GM23248 (cell line): Measurements from ENCODE around the gene SPATA2L. TPM values are rescaled to one million over a fixed set of nuclear protein-coding genes. Genes with fewer than 3 reads are reported as not detected.

Experiments used
- DNase-seq: peaks from one replicate; pipeline ENCODE4 v3.0.0-alpha.2; 2015
- H2AFZ ChIP-seq: fragments of 200-600 bp; sonication (generic); 2 replicates; pipeline ENCODE4 v1.6.1; 2016; ENCODE audit warnings: antibody characterized with exemption
- H3F3A ChIP-seq: fragments of 200-600 bp; sonication (generic); 2 replicates; pipeline ENCODE4 v1.6.1; 2016; ENCODE audit warnings: mild to moderate bottlenecking, antibody characterized with exemption, mixed run types; ENCODE audit not compliant: insufficient read depth
- H3K27ac ChIP-seq: fragments of 200-600 bp; sonication (generic); 2 replicates; pipeline ENCODE4 v1.5.1; 2016; ENCODE audit warnings: mild to moderate bottlenecking
- H3K27me3 ChIP-seq: fragments of 200-600 bp; sonication (generic); replicated peaks from 2 replicates; pipeline ENCODE4 v1.6.1; 2016; ENCODE audit warnings: mild to moderate bottlenecking; ENCODE audit not compliant: insufficient read depth
- H3K36me3 ChIP-seq: fragments of 200-600 bp; sonication (generic); 2 replicates; pipeline ENCODE4 v1.6.1; 2016; ENCODE audit warnings: low read depth, mild to moderate bottlenecking
- H3K4me1 ChIP-seq: fragments of 200-600 bp; sonication (generic); 2 replicates; pipeline ENCODE4 v1.6.1; 2016; ENCODE audit warnings: mild to moderate bottlenecking; ENCODE audit not compliant: insufficient read depth
- H3K4me2 ChIP-seq: fragments of 200-600 bp; sonication (generic); one replicate; pipeline ENCODE4 v1.6.1; 2016; ENCODE audit warnings: mild to moderate bottlenecking; ENCODE audit not compliant: unreplicated experiment
- H3K4me3 ChIP-seq: fragments of 200-600 bp; sonication (generic); 2 replicates; pipeline ENCODE4 v1.5.1; 2016; ENCODE audit warnings: mild to moderate bottlenecking
- H3K79me2 ChIP-seq: fragments of 200-600 bp; sonication (generic); 2 replicates; pipeline ENCODE4 v1.6.1; 2016; ENCODE audit warnings: mild to moderate bottlenecking; ENCODE audit not compliant: insufficient read depth
- H3K9ac ChIP-seq: fragments of 200-600 bp; sonication (generic); 2 replicates; pipeline ENCODE4 v1.6.1; 2016; ENCODE audit warnings: mild to moderate bottlenecking
- H3K9me2 ChIP-seq: fragments of 200-600 bp; sonication (generic); 2 replicates; pipeline ENCODE4 v1.6.1; 2016; ENCODE audit warnings: mixed run types, mild to moderate bottlenecking, moderate library complexity; ENCODE audit not compliant: insufficient read depth
- H3K9me3 ChIP-seq: fragments of 200-600 bp; sonication (generic); one replicate; pipeline ENCODE4 v1.6.1; 2017; ENCODE audit warnings: low read depth
- H4K20me1 ChIP-seq: fragments of 200-600 bp; sonication (generic); 2 replicates; pipeline ENCODE4 v1.6.0; 2016; ENCODE audit not compliant: insufficient read depth
- EZH2 ChIP-seq: fragments of 200-600 bp; sonication (generic); IDR thresholded peaks from 2 replicates; pipeline ENCODE4 v1.6.1; 2018; ENCODE audit warnings: antibody characterized with exemption, mild to moderate bottlenecking; ENCODE audit not compliant: insufficient read depth, poor library complexity, severe bottlenecking
- EZH2phosphoT487 ChIP-seq: fragments of 200-600 bp; sonication (generic); IDR thresholded peaks from 2 replicates; pipeline ENCODE4 v1.6.1; 2018; ENCODE audit warnings: antibody characterized with exemption, moderate library complexity, mild to moderate bottlenecking, low read depth; ENCODE audit not compliant: insufficient read depth
- WGBS, 2 experiments: methylation state at CpG; one replicate each; pipeline ENCODE4 v1.1.6; 2015 to 2017; ENCODE audit warnings: low lambda C conversion rate in 2 of 2, low coverage in 1 of 2; ENCODE audit errors: missing lambda C conversion rate in 2 of 2; 5-methylcytosine and 5-hydroxymethylcytosine counted together
- in situ Hi-C: fragments of 300-500 bp; cut with MboI; formaldehyde crosslinking; loops from 2 replicates; pipeline ENCODE4 v1.15.0; 2020
- polyA plus RNA-seq: library from polyadenylated mRNA; unstranded; fragments of >200 nt; fragmentation: Nextera tagmentation; extraction: Ambion mirVana; gene quantifications from 2 replicates; pipeline ENCODE4 v1.2.1, GENCODE V29; 2016
- total RNA-seq: library from RNA; depleted of rRNA; stranded (reverse); fragments of >200 nt; shearing (Covaris generic); gene quantifications from 2 replicates; pipeline ENCODE4 v1.2.3, GENCODE V29; 2014; rRNA removed

Gene SPATA2L
- total and polyA plus RNA-seq, 2 experiments from 2014 or later: 12.7 to 27.5 TPM

DNA sequence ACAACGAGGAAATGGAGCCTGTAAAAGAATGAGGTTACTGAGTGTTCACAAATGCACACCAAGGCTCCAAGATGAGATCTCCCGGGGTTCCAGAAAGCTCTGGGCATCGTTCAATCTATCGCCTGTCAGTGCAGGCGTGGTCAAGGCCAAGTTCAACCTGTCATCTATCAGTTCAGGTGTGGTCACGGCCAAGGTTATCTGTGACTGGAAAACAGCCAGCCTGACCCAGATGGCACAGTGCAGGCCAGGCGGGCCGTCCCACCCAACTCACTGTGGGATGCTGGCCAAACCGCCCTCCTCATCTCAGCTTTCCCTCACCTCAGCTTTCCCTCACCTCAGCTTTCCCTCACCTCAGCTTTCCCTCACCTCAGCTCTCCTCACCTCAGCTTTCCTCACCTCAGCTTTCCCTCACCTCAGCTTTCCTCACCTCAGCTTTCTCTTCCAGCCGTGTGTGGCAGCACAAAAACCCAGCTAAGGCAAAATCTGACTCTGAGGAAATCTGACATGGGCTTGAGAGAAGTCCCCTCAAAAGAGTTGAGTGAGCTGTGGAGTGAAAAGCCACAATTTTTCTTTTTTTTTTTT, 46.4 kb downstream of the SPATA2L start:
- Histone ChIP-seq H3K9me2 (no peaks in the 10 kb centered on the region), H4K20me1 (no peaks in the 10 kb centered on the region), H3K27me3 (no peaks in the 10 kb centered on the region), H2AFZ (no peak overlapping the region), H3K79me2 (peaks cover 86% of the 10 kb centered on the region), H3K9me3 (no peaks in the 10 kb centered on the region), H3K9ac (no peak overlapping the region), H3K36me3 (no peaks in the 10 kb centered on the region), H3F3A (no peaks in the 10 kb centered on the region), H3K4me2 (no peak overlapping the region), H3K4me1 (peaks cover 7% of the 10 kb centered on the region), H3K27ac (no peak overlapping the region), H3K4me3 (no peak overlapping the region)
- DNase-seq: no peak
- TF ChIP-seq EZH2phosphoT487 (no peak), EZH2 (no peak)
- in situ Hi-C loops: no loop called here
- 93 to 96% methylated on average over 10 of the region's 10 CpGs for WGBS, 2 experiments

DNA sequence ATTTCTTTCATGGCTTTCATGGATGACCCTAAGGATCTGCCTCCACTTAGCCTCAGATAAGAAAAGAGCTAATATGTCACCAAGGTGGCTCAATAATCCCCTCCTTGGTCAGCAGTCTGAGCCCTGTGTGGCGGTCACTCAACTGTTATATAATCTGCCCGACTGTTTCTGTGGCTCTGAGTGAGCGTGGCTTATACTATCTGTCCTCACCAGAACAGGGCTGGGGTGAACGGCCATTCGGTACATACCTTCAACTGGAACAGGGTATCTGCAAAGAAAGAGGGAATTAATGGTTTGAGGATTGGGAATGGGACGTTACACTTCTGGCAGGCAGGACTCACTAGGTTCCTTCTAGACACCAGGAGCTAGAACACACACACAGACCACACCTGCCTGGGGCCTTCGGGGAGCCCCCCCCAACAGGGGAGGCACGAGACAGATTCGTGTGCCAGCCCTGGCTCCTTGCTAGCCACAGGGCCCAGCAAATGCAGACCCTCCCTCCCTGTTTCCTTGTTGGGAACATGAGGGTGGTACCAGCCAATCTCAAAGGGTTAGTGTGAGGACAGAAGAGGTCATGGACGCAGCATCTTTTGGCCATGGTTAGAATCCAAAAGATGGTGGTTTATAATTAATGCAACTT, 47.7 kb downstream of the SPATA2L start:
- H3K4me1 ChIP-seq: peaks cover 3% of the 10 kb centered on the region
- peaks cover 72% of the 10 kb centered on the region for H3K79me2 ChIP-seq
- WGBS, 2 experiments: 82 to 85% methylated on average over 10 of the region's 10 CpGs
- H3K9me3 ChIP-seq: no peaks in the 10 kb centered on the region
- TF ChIP-seq EZH2phosphoT487 (no peak), EZH2 (no peak)
- DNase-seq: no peak
- no peak overlapping the region for H3K4me3 ChIP-seq
- no peak overlapping the region for H3K4me2 ChIP-seq
- H3K27ac ChIP-seq: no peak overlapping the region
- no peaks in the 10 kb centered on the region for H3K36me3 ChIP-seq
- no peaks in the 10 kb centered on the region for H3F3A ChIP-seq
- H2AFZ ChIP-seq: no peak overlapping the region
- in situ Hi-C loops: no loop called here
- no peak overlapping the region for H3K9ac ChIP-seq
- H3K9me2 ChIP-seq: no peaks in the 10 kb centered on the region
- H3K27me3 ChIP-seq: no peaks in the 10 kb centered on the region
- H4K20me1 ChIP-seq: no peaks in the 10 kb centered on the region

DNA sequence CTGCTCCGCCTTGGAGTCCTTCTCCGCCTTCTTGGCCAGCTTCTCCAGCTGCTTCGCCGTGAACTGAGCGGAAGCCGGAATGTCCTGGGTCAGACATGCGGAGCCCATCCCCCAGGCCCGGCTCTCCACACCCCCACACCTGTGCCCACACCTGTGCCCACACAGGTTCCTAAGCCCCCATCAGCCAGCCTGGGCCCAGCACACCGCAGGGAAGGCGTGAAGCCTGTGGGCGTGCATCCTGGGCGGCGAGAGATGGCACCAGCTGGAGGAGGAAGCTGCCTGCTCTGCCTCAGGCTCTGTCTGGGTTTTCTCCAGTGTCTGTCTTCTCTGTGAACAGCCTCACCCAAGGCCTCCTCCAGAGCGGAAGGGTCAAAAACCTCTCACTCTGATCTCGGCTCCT, 49.9 kb downstream of the SPATA2L start:
- Histone ChIP-seq H3K4me2 (no peak overlapping the region), H3F3A (no peaks in the 10 kb centered on the region), H3K9ac (no peak overlapping the region), H2AFZ (no peak overlapping the region), H3K79me2 (peaks cover 55% of the 10 kb centered on the region), H4K20me1 (no peaks in the 10 kb centered on the region), H3K9me2 (no peaks in the 10 kb centered on the region), H3K27ac (no peak overlapping the region), H3K4me3 (no peak overlapping the region), H3K4me1 (no peaks in the 10 kb centered on the region), H3K36me3 (peaks cover 5% of the 10 kb centered on the region; the same call in 1 of the 2 replicates), H3K9me3 (no peaks in the 10 kb centered on the region), H3K27me3 (no peaks in the 10 kb centered on the region)
- WGBS, 2 experiments: 92 to 95% methylated on average over 14 to 15 of the region's 15 CpGs
- in situ Hi-C loops: no loop called here
- TF ChIP-seq EZH2 (no peak), EZH2phosphoT487 (no peak)
- DNase-seq: no peak

DNA sequence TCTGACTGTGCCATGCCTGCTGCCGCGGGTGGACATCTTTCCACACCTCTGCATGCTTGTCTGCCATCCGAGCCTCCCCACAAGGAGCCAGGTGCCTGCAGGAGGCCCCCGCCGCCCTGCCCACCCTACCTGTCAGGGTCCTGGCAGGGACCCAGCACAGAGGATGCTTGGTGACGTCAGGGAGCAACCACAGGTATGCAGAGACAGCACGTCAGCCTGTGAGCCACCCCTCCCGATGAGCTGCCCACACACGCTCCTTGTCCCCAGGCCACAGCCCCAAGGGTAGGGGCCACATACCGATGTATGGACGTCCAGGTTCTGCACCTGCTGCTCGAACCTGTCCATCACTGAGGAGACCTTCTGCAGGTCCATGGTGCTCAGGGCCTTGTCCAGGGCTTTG, 54.6 kb downstream of the SPATA2L start:
- Histone ChIP-seq H3K36me3 (peaks cover 5% of the 10 kb centered on the region; the same call in 1 of the 2 replicates), H3K4me2 (no peak overlapping the region), H3K9ac (no peak overlapping the region), H4K20me1 (no peaks in the 10 kb centered on the region), H3K79me2 (peaks cover 11% of the 10 kb centered on the region), H2AFZ (no peak overlapping the region), H3K4me3 (no peak overlapping the region), H3K27me3 (no peaks in the 10 kb centered on the region), H3K9me3 (no peaks in the 10 kb centered on the region), H3F3A (no peaks in the 10 kb centered on the region), H3K9me2 (no peaks in the 10 kb centered on the region), H3K27ac (no peak overlapping the region), H3K4me1 (no peaks in the 10 kb centered on the region)
- DNase-seq: no peak
- no peak for TF ChIP-seq EZH2phosphoT487
- no peak for TF ChIP-seq EZH2
- in situ Hi-C loops: no loop called here
- WGBS, 2 experiments: 94 to 97% methylated on average over 10 to 12 of the region's 12 CpGs

Other genes starting within 250 kb of the SPATA2L start
- 83.8 and 84.7 TPM in 2 replicates for gene ANKRD11, start 211.1 kb downstream of the SPATA2L start, total RNA-seq
- gene ANKRD11, start 211.1 kb downstream of the SPATA2L start, polyA plus RNA-seq: 34.7 and 39.3 TPM in 2 replicates
- 155 and 215 TPM in 2 replicates for gene SPG7, start 193.3 kb downstream of the SPATA2L start, total RNA-seq
- gene SPG7, start 193.3 kb downstream of the SPATA2L start, polyA plus RNA-seq: 47.5 and 53.9 TPM in 2 replicates
- gene RPL13, start 141.0 kb downstream of the SPATA2L start, total RNA-seq: 3,580 and 6,666 TPM in 2 replicates
- 1,418 and 1,480 TPM in 2 replicates for gene RPL13, start 141.0 kb downstream of the SPATA2L start, polyA plus RNA-seq
- 7.7 and 10.1 TPM in 2 replicates for gene CPNE7, start 125.9 kb downstream of the SPATA2L start, total RNA-seq
- 4.7 and 5.3 TPM in 2 replicates for gene CPNE7, start 125.9 kb downstream of the SPATA2L start, polyA plus RNA-seq
- gene DPEP1, start 88.1 kb downstream of the SPATA2L start, total RNA-seq: not detected in 2 replicates
- not detected in 2 replicates for gene DPEP1, start 88.1 kb downstream of the SPATA2L start, polyA plus RNA-seq
- 85.7 and 111 TPM in 2 replicates for gene CHMP1A, start 44.0 kb downstream of the SPATA2L start, total RNA-seq
- 97.2 and 102 TPM in 2 replicates for gene CHMP1A, start 44.0 kb downstream of the SPATA2L start, polyA plus RNA-seq
- 1.8 and 2.7 TPM in 2 replicates for gene SPATA33, start 43.9 kb downstream of the SPATA2L start, total RNA-seq
- gene SPATA33, start 43.9 kb downstream of the SPATA2L start, polyA plus RNA-seq: 7.5 and 8.6 TPM in 2 replicates
- 43.8 and 49.6 TPM in 2 replicates for gene CDK10, start 15.0 kb downstream of the SPATA2L start, total RNA-seq
- 51.9 and 52.8 TPM in 2 replicates for gene CDK10, start 15.0 kb downstream of the SPATA2L start, polyA plus RNA-seq
- 15.8 and 19.5 TPM in 2 replicates for gene VPS9D1, start 19.2 kb upstream of the SPATA2L start, total RNA-seq
- gene VPS9D1, start 19.2 kb upstream of the SPATA2L start, polyA plus RNA-seq: 4.8 and 5.6 TPM in 2 replicates
- 12.0 and 19.3 TPM in 2 replicates for gene ZNF276, start 19.8 kb upstream of the SPATA2L start, total RNA-seq
- 4.2 and 4.3 TPM in 2 replicates for gene ZNF276, start 19.8 kb upstream of the SPATA2L start, polyA plus RNA-seq
- gene FANCA, start 114.9 kb upstream of the SPATA2L start, total RNA-seq: 10.6 and 12.4 TPM in 2 replicates
- gene FANCA, start 114.9 kb upstream of the SPATA2L start, polyA plus RNA-seq: 6.5 and 7.9 TPM in 2 replicates
- gene SPIRE2, start 126.8 kb upstream of the SPATA2L start, total RNA-seq: 3.6 TPM in 1 of 2 replicates, not detected in the other
- 0.55 and 0.79 TPM in 2 replicates for gene SPIRE2, start 126.8 kb upstream of the SPATA2L start, polyA plus RNA-seq
- 143 and 166 TPM in 2 replicates for gene TCF25, start 171.9 kb upstream of the SPATA2L start, total RNA-seq
- 162 and 165 TPM in 2 replicates for gene TCF25, start 171.9 kb upstream of the SPATA2L start, polyA plus RNA-seq
- gene MC1R, start 217.2 kb upstream of the SPATA2L start, total RNA-seq: 5.6 and 7.7 TPM in 2 replicates
- 3.8 and 4.0 TPM in 2 replicates for gene MC1R, start 217.2 kb upstream of the SPATA2L start, polyA plus RNA-seq
- 215 and 225 TPM in 2 replicates for gene TUBB3, start 221.6 kb upstream of the SPATA2L start, total RNA-seq
- gene TUBB3, start 221.6 kb upstream of the SPATA2L start, polyA plus RNA-seq: 95.8 and 96.4 TPM in 2 replicates
- gene DEF8, start 247.1 kb upstream of the SPATA2L start, total RNA-seq: 65.8 and 106 TPM in 2 replicates
- 85.3 and 88.9 TPM in 2 replicates for gene DEF8, start 247.1 kb upstream of the SPATA2L start, polyA plus RNA-seq